ENCODE results near the gene U2AF1L4.

DNA sequence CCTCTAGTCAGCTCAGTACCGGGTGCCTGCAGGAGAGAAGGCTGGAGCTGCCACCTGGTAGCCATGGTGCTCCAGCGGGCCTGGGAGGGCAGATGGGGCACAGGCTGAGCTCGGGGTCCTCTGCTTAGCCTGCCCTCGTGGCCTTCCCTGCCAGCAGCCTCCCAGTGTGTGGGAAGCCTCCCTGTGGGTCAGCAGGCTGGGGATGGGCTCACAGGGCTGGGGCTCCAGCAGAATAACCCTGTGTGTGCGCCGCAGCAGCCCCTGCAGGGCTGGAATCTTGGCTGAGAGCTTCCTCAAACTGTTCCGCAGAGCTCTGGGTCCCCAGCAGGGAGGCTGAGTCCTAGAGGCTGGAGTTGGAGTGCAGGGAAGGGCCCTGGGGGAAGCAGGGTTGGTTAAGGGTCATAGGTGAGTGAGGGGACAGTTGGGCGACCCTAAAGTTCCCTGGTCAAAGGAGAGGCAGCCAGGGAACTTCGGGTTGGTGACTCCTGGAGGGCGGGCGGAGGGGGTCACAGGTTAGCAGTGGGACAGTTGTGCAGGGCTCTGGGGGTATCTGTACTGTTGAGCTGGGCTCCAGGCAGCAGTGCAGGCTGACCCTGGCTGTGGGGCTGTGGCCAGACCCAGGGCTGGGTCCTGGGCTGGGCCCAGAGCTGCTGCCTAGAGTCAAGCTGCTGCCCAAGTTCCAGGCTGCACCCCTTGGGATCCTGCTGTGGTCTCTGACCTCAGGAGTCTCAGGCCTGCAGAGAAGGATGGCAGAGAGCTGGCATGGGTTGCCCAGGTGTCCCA, 44.2 kb upstream of the U2AF1L4 start:
- TF ChIP-seq, protein P1, sequence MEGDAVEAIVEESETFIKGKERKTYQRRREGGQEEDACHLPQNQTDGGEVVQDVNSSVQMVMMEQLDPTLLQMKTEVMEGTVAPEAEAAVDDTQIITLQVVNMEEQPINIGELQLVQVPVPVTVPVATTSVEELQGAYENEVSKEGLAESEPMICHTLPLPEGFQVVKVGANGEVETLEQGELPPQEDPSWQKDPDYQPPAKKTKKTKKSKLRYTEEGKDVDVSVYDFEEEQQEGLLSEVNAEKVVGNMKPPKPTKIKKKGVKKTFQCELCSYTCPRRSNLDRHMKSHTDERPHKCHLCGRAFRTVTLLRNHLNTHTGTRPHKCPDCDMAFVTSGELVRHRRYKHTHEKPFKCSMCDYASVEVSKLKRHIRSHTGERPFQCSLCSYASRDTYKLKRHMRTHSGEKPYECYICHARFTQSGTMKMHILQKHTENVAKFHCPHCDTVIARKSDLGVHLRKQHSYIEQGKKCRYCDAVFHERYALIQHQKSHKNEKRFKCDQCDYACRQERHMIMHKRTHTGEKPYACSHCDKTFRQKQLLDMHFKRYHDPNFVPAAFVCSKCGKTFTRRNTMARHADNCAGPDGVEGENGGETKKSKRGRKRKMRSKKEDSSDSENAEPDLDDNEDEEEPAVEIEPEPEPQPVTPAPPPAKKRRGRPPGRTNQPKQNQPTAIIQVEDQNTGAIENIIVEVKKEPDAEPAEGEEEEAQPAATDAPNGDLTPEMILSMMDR (IDR thresholded peaks at IDR 0.05) = no peak
- TF ChIP-seq POLR2A (IDR thresholded peaks at IDR 0.05) = no peak
